BLaER1 (cell line): ENCODE measurements around the gene PDE6C.

Experiments used
- H3K27ac ChIP-seq: shearing (Covaris generic); formaldehyde crosslinking; 2 replicates; pipeline ENCODE4 v1.8.1; 2022
- H3K27me3 ChIP-seq: shearing (Covaris generic); formaldehyde crosslinking; 2 replicates; pipeline ENCODE4 v1.8.1; 2022
- H3K36me3 ChIP-seq: shearing (Covaris generic); formaldehyde crosslinking; 2 replicates; pipeline ENCODE4 v1.8.1; 2022
- H3K4me1 ChIP-seq: shearing (Covaris generic); formaldehyde crosslinking; 2 replicates; pipeline ENCODE4 v1.8.1; 2022
- H3K4me2 ChIP-seq: shearing (Covaris generic); formaldehyde crosslinking; 2 replicates; pipeline ENCODE4 v1.8.1; 2022
- H3K4me3 ChIP-seq: shearing (Covaris generic); formaldehyde crosslinking; 2 replicates; pipeline ENCODE4 v1.8.1; 2022
- H3K9ac ChIP-seq: shearing (Covaris generic); formaldehyde crosslinking; 2 replicates; pipeline ENCODE4 v1.8.1; 2022
- H3K9me3 ChIP-seq: shearing (Covaris generic); formaldehyde crosslinking; 2 replicates; pipeline ENCODE4 v1.8.1; 2022
- H4K20me1 ChIP-seq: shearing (Covaris generic); formaldehyde crosslinking; 2 replicates; pipeline ENCODE4 v1.8.1; 2022
- Cebpa-rat ChIP-seq: shearing (Covaris generic); IDR thresholded peaks from 2 replicates; pipeline ENCODE4 v1.8.1; 2022

Gene PDE6C

GRCh38 chr10:93628858-93629257, 16.5 kb downstream of the PDE6C start:
- no peak overlapping the region for H3K4me2 ChIP-seq
- no peaks in the 10 kb centered on the region for H3K4me1 ChIP-seq
- H3K9me3 ChIP-seq = no peaks in the 10 kb centered on the region
- no peaks in the 10 kb centered on the region for H3K27me3 ChIP-seq
- H4K20me1 ChIP-seq = no peaks in the 10 kb centered on the region
- no peaks in the 10 kb centered on the region for H3K36me3 ChIP-seq
- H3K4me3 ChIP-seq = no peak overlapping the region
- H3K9ac ChIP-seq = no peak overlapping the region
- H3K27ac ChIP-seq = no peak overlapping the region
- no peak for TF ChIP-seq Cebpa-rat

GRCh38 chr10:93629647-93630305, 17.4 kb downstream of the PDE6C start:
- no peak overlapping the region for H3K9ac ChIP-seq
- H3K4me2 ChIP-seq = no peak overlapping the region
- no peak for TF ChIP-seq Cebpa-rat
- H3K36me3 ChIP-seq = no peaks in the 10 kb centered on the region
- no peaks in the 10 kb centered on the region for H3K9me3 ChIP-seq
- H3K4me3 ChIP-seq = no peak overlapping the region
- H3K27ac ChIP-seq = no peak overlapping the region
- H4K20me1 ChIP-seq = no peaks in the 10 kb centered on the region
- H3K4me1 ChIP-seq = no peaks in the 10 kb centered on the region
- no peaks in the 10 kb centered on the region for H3K27me3 ChIP-seq

GRCh38 chr10:93630625-93631557, 18.6 kb downstream of the PDE6C start:
- H3K4me3 ChIP-seq = no peak overlapping the region
- TF ChIP-seq Cebpa-rat = no peak
- no peaks in the 10 kb centered on the region for H3K4me1 ChIP-seq
- no peaks in the 10 kb centered on the region for H4K20me1 ChIP-seq
- H3K9ac ChIP-seq = no peak overlapping the region
- no peaks in the 10 kb centered on the region for H3K27me3 ChIP-seq
- H3K27ac ChIP-seq = no peak overlapping the region
- H3K36me3 ChIP-seq = no peaks in the 10 kb centered on the region
- no peaks in the 10 kb centered on the region for H3K9me3 ChIP-seq
- no peak overlapping the region for H3K4me2 ChIP-seq

GRCh38 chr10:93639791-93640190, 27.5 kb downstream of the PDE6C start:
- TF ChIP-seq Cebpa-rat = no peak
- Histone ChIP-seq H3K4me1 (no peaks in the 10 kb centered on the region), H4K20me1 (no peaks in the 10 kb centered on the region), H3K9ac (no peak overlapping the region), H3K27ac (no peak overlapping the region), H3K27me3 (no peaks in the 10 kb centered on the region), H3K36me3 (no peaks in the 10 kb centered on the region), H3K9me3 (no peaks in the 10 kb centered on the region), H3K4me3 (no peak overlapping the region), H3K4me2 (no peak overlapping the region)

- no peaks in the 10 kb centered on the region for H3K27me3 ChIP-seq
- no peaks in the 10 kb centered on the region for H4K20me1 ChIP-seq
- H3K4me3 ChIP-seq = no peak overlapping the region
- H3K9me3 ChIP-seq = no peaks in the 10 kb centered on the region
- no peaks in the 10 kb centered on the region for H3K4me1 ChIP-seq
- no peaks in the 10 kb centered on the region for H3K36me3 ChIP-seq
- no peak for TF ChIP-seq Cebpa-rat
- H3K4me2 ChIP-seq = no peak overlapping the region
- no peak overlapping the region for H3K9ac ChIP-seq
- H3K27ac ChIP-seq = no peak overlapping the region
Measured at GRCh38 chr10:93652857-93653256, 40.5 kb downstream of the PDE6C start.

- Histone ChIP-seq H3K4me1 (no peaks in the 10 kb centered on the region), H3K27ac (no peak overlapping the region), H3K4me3 (no peak overlapping the region), H3K9me3 (no peaks in the 10 kb centered on the region), H3K27me3 (no peaks in the 10 kb centered on the region), H4K20me1 (no peaks in the 10 kb centered on the region), H3K36me3 (no peaks in the 10 kb centered on the region), H3K9ac (no peak overlapping the region), H3K4me2 (no peak overlapping the region)
- TF ChIP-seq Cebpa-rat = no peak
Measured at GRCh38 chr10:93654201-93654600, 41.9 kb downstream of the PDE6C start.

GRCh38 chr10:93656155-93656554, 43.8 kb downstream of the PDE6C start:
- Histone ChIP-seq H3K36me3 (no peaks in the 10 kb centered on the region), H3K4me2 (no peak overlapping the region), H3K4me1 (no peaks in the 10 kb centered on the region), H3K9me3 (no peaks in the 10 kb centered on the region), H4K20me1 (no peaks in the 10 kb centered on the region), H3K27ac (no peak overlapping the region), H3K27me3 (no peaks in the 10 kb centered on the region), H3K4me3 (no peak overlapping the region), H3K9ac (no peak overlapping the region)
- no peak for TF ChIP-seq Cebpa-rat

GRCh38 chr10:93657757-93658156, 45.4 kb downstream of the PDE6C start:
- H3K36me3 ChIP-seq = no peaks in the 10 kb centered on the region
- no peak for TF ChIP-seq Cebpa-rat
- H3K4me1 ChIP-seq = no peaks in the 10 kb centered on the region
- no peak overlapping the region for H3K4me3 ChIP-seq
- H3K4me2 ChIP-seq = no peak overlapping the region
- no peaks in the 10 kb centered on the region for H4K20me1 ChIP-seq
- H3K27ac ChIP-seq = no peak overlapping the region
- H3K27me3 ChIP-seq = no peaks in the 10 kb centered on the region
- no peak overlapping the region for H3K9ac ChIP-seq
- no peaks in the 10 kb centered on the region for H3K9me3 ChIP-seq

- TF ChIP-seq Cebpa-rat = no peak
- peaks cover 31% of the 10 kb centered on the region for H3K36me3 ChIP-seq
- H3K9me3 ChIP-seq = no peaks in the 10 kb centered on the region
- H3K4me3 ChIP-seq = no peak overlapping the region
- no peaks in the 10 kb centered on the region for H3K4me1 ChIP-seq
- H3K27ac ChIP-seq = no peak overlapping the region
- H4K20me1 ChIP-seq = no peaks in the 10 kb centered on the region
- no peaks in the 10 kb centered on the region for H3K27me3 ChIP-seq
- H3K9ac ChIP-seq = no peak overlapping the region
- no peak overlapping the region for H3K4me2 ChIP-seq
Measured at GRCh38 chr10:93666030-93666429, 53.7 kb downstream of the PDE6C start.

- Histone ChIP-seq H4K20me1 (no peaks in the 10 kb centered on the region), H3K4me3 (no peak overlapping the region), H3K9ac (no peak overlapping the region), H3K4me1 (no peaks in the 10 kb centered on the region), H3K27ac (no peak overlapping the region), H3K4me2 (no peak overlapping the region), H3K36me3 (peaks cover 39% of the 10 kb centered on the region), H3K27me3 (no peaks in the 10 kb centered on the region), H3K9me3 (no peaks in the 10 kb centered on the region)
- no peak for TF ChIP-seq Cebpa-rat
Measured at GRCh38 chr10:93667795-93668194, 55.5 kb downstream of the PDE6C start.
